ENCODE data around the gene GSTM4. TPM values are rescaled to one million over a fixed set of nuclear protein-coding genes. Genes with fewer than 3 reads are reported as not detected.
"Not testable (repeated sequence)": the region's sequence is repeated elsewhere in the genome, so short reads cannot be mapped to it uniquely, and the experiment has no call there.

GSTM4 gene
- total and polyA plus RNA-seq, 8 donors = 7.5 to 63.6 (median 24.2) TPM

DNA sequence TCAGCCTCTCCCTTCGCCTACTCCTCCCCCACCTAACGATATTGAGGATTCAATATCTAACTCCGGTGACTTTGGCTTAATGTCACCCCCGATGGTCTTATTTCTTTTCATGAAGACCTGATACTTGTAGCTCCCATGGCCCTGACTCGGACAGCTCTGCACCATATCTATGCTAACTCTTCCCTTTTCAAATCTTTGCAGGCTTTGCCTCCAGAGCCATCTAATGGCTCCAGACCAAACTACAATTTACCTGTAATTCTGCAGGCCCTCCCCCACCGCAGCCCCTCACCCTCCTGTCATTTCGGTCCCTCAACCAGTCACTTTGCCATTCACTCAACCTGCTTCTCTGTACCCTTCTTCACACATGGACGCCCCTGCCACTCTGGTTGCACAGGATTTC, 48.3 kb downstream of the GSTM4 start:
- peaks cover 0 to 11% (median 2%) of the 10 kb centered on the region in 4 donors for H3K4me1 ChIP-seq

DNA sequence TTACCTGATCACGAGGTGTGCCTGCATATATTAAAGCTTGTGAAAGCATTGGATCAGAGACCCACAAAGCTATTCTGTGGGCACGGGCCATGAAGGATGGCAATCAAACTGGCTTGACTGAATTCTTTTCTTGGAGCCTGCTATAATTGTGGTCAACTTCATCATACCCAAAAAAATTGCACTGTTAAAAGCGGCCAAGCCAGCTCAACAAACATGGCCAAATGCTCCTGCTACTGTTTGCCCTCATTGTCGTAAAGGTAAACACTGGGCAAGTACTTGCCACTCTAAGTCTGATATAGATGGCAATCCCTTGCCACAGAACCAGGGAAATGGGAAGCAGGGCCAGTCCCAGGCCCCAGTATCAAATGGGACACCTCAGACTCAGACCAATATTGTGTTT, 49.5 kb downstream of the GSTM4 start:
- 38 to 76% (median 48%) methylated on average over 4 of the region's 4 CpGs for WGBS, 5 donors
- no peaks in the 10 kb centered on the region for H3K36me3 ChIP-seq
- DNase-seq = peak in 1 of 2 donors; percentile 63
- TF ChIP-seq POLR2AphosphoS5 (IDR thresholded peaks at IDR 0.05) (peak in 2 of 3 donors; percentile 38 to 42), POLR2A (IDR thresholded peaks at IDR 0.05) (no peak), EP300 (IDR thresholded peaks at IDR 0.05) (no peak)
- TF ChIP-seq, protein P1, sequence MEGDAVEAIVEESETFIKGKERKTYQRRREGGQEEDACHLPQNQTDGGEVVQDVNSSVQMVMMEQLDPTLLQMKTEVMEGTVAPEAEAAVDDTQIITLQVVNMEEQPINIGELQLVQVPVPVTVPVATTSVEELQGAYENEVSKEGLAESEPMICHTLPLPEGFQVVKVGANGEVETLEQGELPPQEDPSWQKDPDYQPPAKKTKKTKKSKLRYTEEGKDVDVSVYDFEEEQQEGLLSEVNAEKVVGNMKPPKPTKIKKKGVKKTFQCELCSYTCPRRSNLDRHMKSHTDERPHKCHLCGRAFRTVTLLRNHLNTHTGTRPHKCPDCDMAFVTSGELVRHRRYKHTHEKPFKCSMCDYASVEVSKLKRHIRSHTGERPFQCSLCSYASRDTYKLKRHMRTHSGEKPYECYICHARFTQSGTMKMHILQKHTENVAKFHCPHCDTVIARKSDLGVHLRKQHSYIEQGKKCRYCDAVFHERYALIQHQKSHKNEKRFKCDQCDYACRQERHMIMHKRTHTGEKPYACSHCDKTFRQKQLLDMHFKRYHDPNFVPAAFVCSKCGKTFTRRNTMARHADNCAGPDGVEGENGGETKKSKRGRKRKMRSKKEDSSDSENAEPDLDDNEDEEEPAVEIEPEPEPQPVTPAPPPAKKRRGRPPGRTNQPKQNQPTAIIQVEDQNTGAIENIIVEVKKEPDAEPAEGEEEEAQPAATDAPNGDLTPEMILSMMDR (IDR thresholded peaks at IDR 0.05) = no peak
- no peak overlapping the region for H3K4me3 ChIP-seq
- intact Hi-C loops (cut with DNase I; ENCODE audit: low total_unique reads) = no loop called here
- H3K4me1 ChIP-seq = peaks cover 0 to 11% (median 2%) of the 10 kb centered on the region in 4 donors
- peaks cover 0 to 19% (median 0%) of the 10 kb centered on the region in 4 donors for H3K9me3 ChIP-seq
- no peaks in the 10 kb centered on the region for H3K27me3 ChIP-seq
- peak overlapping the region in 4 of 5 donors; percentile 22 to 76 (median 40) for H3K27ac ChIP-seq

More for the DNA sequence above, 48.3 kb downstream of the GSTM4 start:
- H3K9me3 ChIP-seq = peaks cover 0 to 16% (median 0%) of the 10 kb centered on the region in 4 donors
- H3K4me3 ChIP-seq = no peak overlapping the region
- H3K27me3 ChIP-seq = no peaks in the 10 kb centered on the region
- no peaks in the 10 kb centered on the region for H3K36me3 ChIP-seq
- no peak for TF ChIP-seq EP300 (IDR thresholded peaks at IDR 0.05)
- TF ChIP-seq POLR2A (IDR thresholded peaks at IDR 0.05) = no peak
- TF ChIP-seq, protein P1 (IDR thresholded peaks at IDR 0.05) = no peak
- no peak for TF ChIP-seq POLR2AphosphoS5 (IDR thresholded peaks at IDR 0.05)
- intact Hi-C loops (cut with DNase I; ENCODE audit: low total_unique reads) = no loop called here
- WGBS, 5 donors = 74 to 90% (median 79%) methylated on average over 8 of the region's 8 CpGs
- no peak overlapping the region for H3K27ac ChIP-seq
- no peak for DNase-seq

DNA sequence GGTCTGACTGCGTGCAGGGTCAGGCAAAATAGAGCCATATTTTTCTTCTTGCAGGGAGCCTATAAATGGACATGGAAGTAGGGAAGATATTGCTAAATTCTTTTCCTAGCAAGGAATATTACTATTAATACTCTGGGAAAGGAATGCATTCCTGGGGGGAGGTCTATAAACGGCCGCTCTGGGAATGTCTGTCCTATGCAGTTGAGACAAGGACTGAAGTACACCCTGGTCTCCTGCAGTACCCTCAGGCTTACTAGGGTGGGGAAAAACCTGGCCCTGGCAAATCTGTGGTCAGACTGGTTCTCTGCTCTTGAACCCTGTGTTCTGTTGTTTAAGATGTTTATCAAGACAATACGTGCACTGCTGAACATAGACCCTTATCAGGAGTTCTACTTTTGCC, 53.0 kb downstream of the GSTM4 start:
- WGBS, 5 donors = 59 to 90% (median 73%) methylated on average over 4 of the region's 4 CpGs
- H3K36me3 ChIP-seq; H3K27ac ChIP-seq; H3K4me3 ChIP-seq; DNase-seq; H3K27me3 ChIP-seq; intact Hi-C loops (cut with DNase I; ENCODE audit: low total_unique reads): not testable (repeated sequence)
- peaks cover 0 to 11% (median 4%) of the 10 kb centered on the region in 4 donors for H3K4me1 ChIP-seq
- H3K9me3 ChIP-seq = peaks cover 0 to 11% (median 0%) of the 10 kb centered on the region in 4 donors

- intact Hi-C loops (cut with DNase I; ENCODE audit: low total_unique reads); H3K36me3 ChIP-seq; H3K4me3 ChIP-seq; H3K27ac ChIP-seq; H3K27me3 ChIP-seq: not testable (repeated sequence)
- DNase-seq = peak in 1 of 2 donors; percentile 66
- peaks cover 0 to 11% (median 0%) of the 10 kb centered on the region in 4 donors for H3K9me3 ChIP-seq
- peaks cover 0 to 10% (median 4%) of the 10 kb centered on the region in 4 donors for H3K4me1 ChIP-seq
Observed at GRCh38 chr1:109709822-109710221, 53.9 kb downstream of the GSTM4 start.

Other genes starting within 250 kb of the GSTM4 start
- 10 to 100 TPM in 3 of 5 donors, 1 to 10 TPM in 2; 5.3 to 39.3 (median 11.3) TPM for gene PSMA5, start 229.7 kb upstream of the GSTM4 start, total RNA-seq
- 10 to 100 TPM; 44.7 to 84.2 (median 50.6) TPM for gene PSMA5, start 229.7 kb upstream of the GSTM4 start, polyA plus RNA-seq
- under 1 TPM in 2 of 5 donors, not detected in 3; 0.45 to 0.58 TPM for gene SYPL2, start 189.6 kb upstream of the GSTM4 start, total RNA-seq
- gene SYPL2, start 189.6 kb upstream of the GSTM4 start, polyA plus RNA-seq = 1 to 10 TPM in 1 of 3 donors, under 1 TPM in 2; 0.50 to 1.0 (median 0.61) TPM
- 1 to 10 TPM in 3 of 5 donors, under 1 TPM in 1, not detected in 1; 0.29 to 5.1 (median 2.6) TPM for gene ATXN7L2, start 172.2 kb upstream of the GSTM4 start, total RNA-seq
- gene ATXN7L2, start 172.2 kb upstream of the GSTM4 start, polyA plus RNA-seq = 1 to 10 TPM in 2 of 3 donors, under 1 TPM in 1; 0.76 to 6.3 (median 5.2) TPM
- gene CYB561D1, start 162.0 kb upstream of the GSTM4 start, total RNA-seq = 1 to 10 TPM; 1.8 to 6.4 (median 2.3) TPM
- 1 to 10 TPM; 1.8 to 4.4 (median 4.1) TPM for gene CYB561D1, start 162.0 kb upstream of the GSTM4 start, polyA plus RNA-seq
- 10 to 100 TPM in 1 of 5 donors, 1 to 10 TPM in 4; 1.7 to 25.7 (median 3.5) TPM for gene AMIGO1, start 146.4 kb upstream of the GSTM4 start, total RNA-seq
- gene AMIGO1, start 146.4 kb upstream of the GSTM4 start, polyA plus RNA-seq = 1 to 10 TPM; 1.3 to 1.8 (median 1.7) TPM
- gene GPR61, start 116.2 kb upstream of the GSTM4 start, total RNA-seq = not detected
- under 1 TPM in 1 of 3 donors, not detected in 2; 0.12 TPM for gene GPR61, start 116.2 kb upstream of the GSTM4 start, polyA plus RNA-seq
- gene GNAI3, start 107.5 kb upstream of the GSTM4 start, total RNA-seq = 10 to 100 TPM in 1 of 5 donors, 1 to 10 TPM in 3, under 1 TPM in 1; 0.58 to 12.7 (median 3.2) TPM
- gene GNAI3, start 107.5 kb upstream of the GSTM4 start, polyA plus RNA-seq = 1 to 10 TPM; 2.6 to 3.1 (median 2.7) TPM
- not detected for gene GNAT2, start 36.5 kb upstream of the GSTM4 start, total RNA-seq
- gene GNAT2, start 36.5 kb upstream of the GSTM4 start, polyA plus RNA-seq = under 1 TPM in 1 of 3 donors, not detected in 2; 0.43 TPM
- 100 to 1,000 TPM in 3 of 5 donors, 10 to 100 TPM in 2; 69.4 to 364 (median 212) TPM for gene AMPD2, start 36.3 kb upstream of the GSTM4 start, total RNA-seq
- gene AMPD2, start 36.3 kb upstream of the GSTM4 start, polyA plus RNA-seq = 10 to 100 TPM; 16.1 to 22.5 (median 18.9) TPM
- gene GSTM2, start 12.0 kb downstream of the GSTM4 start, total RNA-seq = 100 to 1,000 TPM in 3 of 5 donors, 10 to 100 TPM in 2; 22.3 to 219 (median 126) TPM
- gene GSTM2, start 12.0 kb downstream of the GSTM4 start, polyA plus RNA-seq = 100 to 1,000 TPM; 102 to 149 (median 122) TPM
- gene GSTM1, start 31.7 kb downstream of the GSTM4 start, total RNA-seq = 10 to 100 TPM in 1 of 5 donors, 1 to 10 TPM in 2, not detected in 2; 2.6 to 69.4 (median 5.4) TPM
- 10 to 100 TPM in 2 of 3 donors, under 1 TPM in 1; 0.23 to 99.7 (median 86.4) TPM for gene GSTM1, start 31.7 kb downstream of the GSTM4 start, polyA plus RNA-seq
- 10 to 100 TPM in 2 of 5 donors, 1 to 10 TPM in 1, not detected in 2; 1.4 to 35.6 (median 18.5) TPM for gene GSTM5, start 56.2 kb downstream of the GSTM4 start, total RNA-seq
- 10 to 100 TPM in 2 of 3 donors, 1 to 10 TPM in 1; 3.6 to 22.0 (median 14.9) TPM for gene GSTM5, start 56.2 kb downstream of the GSTM4 start, polyA plus RNA-seq
- gene GSTM3, start 84.9 kb downstream of the GSTM4 start, total RNA-seq = 100 to 1,000 TPM in 2 of 5 donors, 10 to 100 TPM in 3; 32.2 to 213 (median 84.6) TPM
- gene GSTM3, start 84.9 kb downstream of the GSTM4 start, polyA plus RNA-seq = 100 to 1,000 TPM in 2 of 3 donors, 10 to 100 TPM in 1; 83.8 to 350 (median 194) TPM
- gene EPS8L3, start 107.8 kb downstream of the GSTM4 start, total RNA-seq = 100 to 1,000 TPM in 2 of 5 donors, 10 to 100 TPM in 3; 22.3 to 299 (median 85.8) TPM
- gene EPS8L3, start 107.8 kb downstream of the GSTM4 start, polyA plus RNA-seq = 10 to 100 TPM in 1 of 3 donors, 1 to 10 TPM in 2; 9.5 to 40.9 (median 9.6) TPM

Measured in stomach (tissue), 9 donors.